PC-9 (cell line): Measurements from ENCODE around the gene DOCK6. TPM values are rescaled to one million over a fixed set of nuclear protein-coding genes. Genes with fewer than 3 reads are reported as not detected.

Source experiments
- BruUV-seq: library from RNA; stranded (reverse); fragments of 400-500 nt; replicated peaks from 2 replicates; lab custom pipeline; 2021; lab: Mats Ljungman, UMichigan
- CTCF ChIA-PET: fragments of 300-600 bp; sonication (Branson Sonifier 250); formaldehyde crosslinking; loops from one replicate; lab custom pipeline; 2022; ENCODE audit warnings: antibody characterized with exemption; lab: Charles Lee
- POLR2A ChIA-PET: fragments of 300-600 bp; sonication (Branson Sonifier 250); formaldehyde crosslinking; loops from one replicate; lab custom pipeline; 2022; ENCODE audit warnings: antibody characterized with exemption; ENCODE audit not compliant: unreplicated experiment; lab: Charles Lee
- DNase-seq, 2 experiments: peaks; one replicate each; pipeline versions ENCODE4 v3.0.0 to v3.0.0-alpha.2; 2015 to 2022; ENCODE audit warnings: mixed read lengths in 1 of 2
- H2AFZ ChIP-seq: fragments of 200-600 bp; sonication (generic); 2 replicates; pipeline ENCODE4 v1.8.1; 2017; ENCODE audit warnings: antibody characterized with exemption
- H3F3A ChIP-seq: fragments of 200-600 bp; sonication (generic); 2 replicates; pipeline ENCODE4 v1.8.1; 2017; ENCODE audit warnings: antibody characterized with exemption, mild to moderate bottlenecking, low read depth; ENCODE audit not compliant: insufficient read depth
- H3K27ac ChIP-seq: fragments of 200-600 bp; sonication (generic); 2 replicates; pipeline ENCODE4 v1.6.1; 2016; ENCODE audit warnings: mixed run types
- H3K27me3 ChIP-seq: fragments of 200-600 bp; sonication (generic); 2 replicates; pipeline ENCODE4 v1.6.1; 2016; ENCODE audit warnings: low read depth, mixed run types; ENCODE audit not compliant: insufficient read depth
- H3K36me3 ChIP-seq: fragments of 200-600 bp; sonication (generic); 2 replicates; pipeline ENCODE4 v1.6.1; 2016; ENCODE audit warnings: low read depth, mixed run types
- H3K4me1 ChIP-seq: fragments of 200-600 bp; sonication (generic); replicated peaks from 2 replicates; pipeline ENCODE4 v1.6.1; 2016; ENCODE audit warnings: mixed run types; ENCODE audit not compliant: insufficient read depth
- H3K4me2 ChIP-seq: fragments of 200-600 bp; sonication (generic); 2 replicates; pipeline ENCODE4 v1.6.1; 2017; ENCODE audit warnings: mixed run types
- H3K4me3 ChIP-seq: fragments of 200-600 bp; sonication (generic); 2 replicates; pipeline ENCODE4 v1.6.1; 2016; ENCODE audit warnings: mixed run types
- H3K79me2 ChIP-seq: fragments of 200-600 bp; sonication (generic); 2 replicates; pipeline ENCODE4 v1.6.1; 2017; ENCODE audit warnings: low read depth, mixed run types
- H3K9me2 ChIP-seq: fragments of 200-600 bp; sonication (generic); 2 replicates; pipeline ENCODE4 v1.8.1; 2017; ENCODE audit warnings: mild to moderate bottlenecking; ENCODE audit not compliant: insufficient read depth
- H3K9me3 ChIP-seq: fragments of 200-600 bp; sonication (generic); 2 replicates; pipeline ENCODE4 v1.8.1; 2016; ENCODE audit warnings: low read depth; ENCODE audit not compliant: insufficient read depth
- H4K20me1 ChIP-seq: fragments of 200-600 bp; sonication (generic); 2 replicates; pipeline ENCODE4 v1.8.1; 2017; ENCODE audit not compliant: insufficient read depth
- EZH2 ChIP-seq: fragments of 200-600 bp; sonication (generic); IDR thresholded peaks from 2 replicates; pipeline ENCODE4 v1.8.0; 2017; ENCODE audit warnings: antibody characterized with exemption, low read depth
- intact Hi-C: fragments of 100-400 bp; cut with micrococcal nuclease; formaldehyde crosslinking; loops from one replicate; pipeline ENCODE4 v1.10.0; 2022; ENCODE audit not compliant: unreplicated experiment
- total RNA-seq: library from RNA; stranded (reverse); gene quantifications from 2 replicates; pipeline ENCODE4 v1.2.3, GENCODE V29; 2021
- TF ChIP-seq, protein P1 (sequence below): fragments of 200-600 bp; sonication (generic); conservative IDR thresholded peaks from 2 replicates; pipeline ENCODE4 v1.6.1; 2017; ENCODE audit warnings: mixed run types, antibody characterized with exemption, mild to moderate bottlenecking, moderate library complexity

DOCK6 gene
- total RNA-seq, 1 experiment from 2014 or later: 32.5 TPM

DNA sequence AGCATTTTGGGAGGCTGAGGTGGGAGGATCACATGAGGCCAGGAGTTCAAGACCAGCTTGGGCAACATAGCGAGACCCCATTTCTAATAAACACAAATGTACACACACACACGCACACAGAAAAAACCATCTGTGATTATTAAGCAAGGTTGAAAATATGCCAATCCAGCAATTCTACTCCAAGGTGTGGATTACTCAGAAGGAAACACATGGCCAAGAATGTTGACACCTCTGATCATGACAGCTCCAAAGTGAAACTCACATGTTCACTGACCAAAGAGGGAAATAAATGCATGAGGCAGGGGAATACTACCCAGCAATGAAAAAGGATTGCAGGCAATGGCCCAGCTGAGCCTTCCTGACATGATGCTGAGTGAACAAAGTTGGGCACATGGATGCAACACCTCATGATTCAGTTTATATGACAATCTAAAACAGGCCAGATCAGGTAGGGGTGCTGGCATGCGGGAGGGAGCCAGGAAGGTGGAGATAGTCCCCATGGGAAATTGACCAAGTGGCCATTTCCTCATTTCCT, 4.4 kb downstream of the DOCK6 start:
- H2AFZ ChIP-seq: no peak overlapping the region
- H3K27me3 ChIP-seq: no peaks in the 10 kb centered on the region
- no peaks in the 10 kb centered on the region for H3K9me2 ChIP-seq
- H3K4me1 ChIP-seq: no peaks in the 10 kb centered on the region; the same call in 1 of the 2 replicates
- CTCF ChIA-PET: no interaction called here
- peaks cover 4% of the 10 kb centered on the region for H4K20me1 ChIP-seq
- H3F3A ChIP-seq: peaks cover 17% of the 10 kb centered on the region; the same call in 1 of the 2 replicates
- no peak overlapping the region for H3K4me3 ChIP-seq
- no peak for TF ChIP-seq EZH2
- TF ChIP-seq, protein P1, sequence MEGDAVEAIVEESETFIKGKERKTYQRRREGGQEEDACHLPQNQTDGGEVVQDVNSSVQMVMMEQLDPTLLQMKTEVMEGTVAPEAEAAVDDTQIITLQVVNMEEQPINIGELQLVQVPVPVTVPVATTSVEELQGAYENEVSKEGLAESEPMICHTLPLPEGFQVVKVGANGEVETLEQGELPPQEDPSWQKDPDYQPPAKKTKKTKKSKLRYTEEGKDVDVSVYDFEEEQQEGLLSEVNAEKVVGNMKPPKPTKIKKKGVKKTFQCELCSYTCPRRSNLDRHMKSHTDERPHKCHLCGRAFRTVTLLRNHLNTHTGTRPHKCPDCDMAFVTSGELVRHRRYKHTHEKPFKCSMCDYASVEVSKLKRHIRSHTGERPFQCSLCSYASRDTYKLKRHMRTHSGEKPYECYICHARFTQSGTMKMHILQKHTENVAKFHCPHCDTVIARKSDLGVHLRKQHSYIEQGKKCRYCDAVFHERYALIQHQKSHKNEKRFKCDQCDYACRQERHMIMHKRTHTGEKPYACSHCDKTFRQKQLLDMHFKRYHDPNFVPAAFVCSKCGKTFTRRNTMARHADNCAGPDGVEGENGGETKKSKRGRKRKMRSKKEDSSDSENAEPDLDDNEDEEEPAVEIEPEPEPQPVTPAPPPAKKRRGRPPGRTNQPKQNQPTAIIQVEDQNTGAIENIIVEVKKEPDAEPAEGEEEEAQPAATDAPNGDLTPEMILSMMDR: no peak
- intact Hi-C loops: no loop called here
- no TSS peak for BruUV-seq
- no peak overlapping the region for H3K27ac ChIP-seq
- H3K9me3 ChIP-seq: no peaks in the 10 kb centered on the region
- no peaks in the 10 kb centered on the region for H3K36me3 ChIP-seq
- POLR2A ChIA-PET: no interaction called here
- no peak overlapping the region for H3K4me2 ChIP-seq
- DNase-seq: no peak
- H3K79me2 ChIP-seq: no peaks in the 10 kb centered on the region

DNA sequence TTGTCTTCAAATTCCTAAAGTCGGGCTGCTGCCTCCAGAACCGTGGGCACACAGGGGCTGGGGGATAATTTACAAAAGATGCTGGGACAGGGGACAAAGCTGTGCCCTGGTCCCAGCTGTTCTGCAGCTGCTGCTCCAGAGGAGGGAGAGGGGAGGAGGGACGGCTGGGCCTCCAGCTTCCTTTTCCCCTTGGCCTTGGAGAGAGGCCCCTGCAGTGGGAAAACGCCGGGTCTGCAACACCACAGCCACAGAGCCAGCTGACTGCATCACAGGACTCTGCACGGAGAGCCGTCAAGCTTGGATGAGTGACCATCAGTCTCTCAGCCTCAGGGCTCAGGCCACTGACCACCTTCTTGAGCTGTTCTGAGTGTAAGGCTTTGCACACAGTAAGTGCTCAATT, 6.1 kb downstream of the DOCK6 start:
- H4K20me1 ChIP-seq: peaks cover 4% of the 10 kb centered on the region
- H3K9me3 ChIP-seq: no peaks in the 10 kb centered on the region
- intact Hi-C loops: no loop called here
- H3K27ac ChIP-seq: no peak overlapping the region
- no peak for DNase-seq
- BruUV-seq: no TSS peak
- ChIA-PET CTCF (interaction anchor here (0.5 kb wide), 1 partner anchor 172 kb away, joined by 8 read pairs; no protein-coding TSS in a partner anchor), POLR2A (interaction anchor here (0.6 kb wide), 1 partner anchor 404 kb away, joined by 3 read pairs; no protein-coding TSS in a partner anchor)
- H3K36me3 ChIP-seq: no peaks in the 10 kb centered on the region
- H3K4me3 ChIP-seq: no peak overlapping the region
- no peaks in the 10 kb centered on the region for H3K4me1 ChIP-seq
- H3K4me2 ChIP-seq: no peak overlapping the region
- H3K9me2 ChIP-seq: no peaks in the 10 kb centered on the region
- H2AFZ ChIP-seq: no peak overlapping the region
- no peaks in the 10 kb centered on the region for H3K27me3 ChIP-seq
- TF ChIP-seq, protein P1: no peak
- no peak for TF ChIP-seq EZH2
- peaks cover 17% of the 10 kb centered on the region; the same call in 1 of the 2 replicates for H3F3A ChIP-seq
- no peaks in the 10 kb centered on the region for H3K79me2 ChIP-seq

DNA sequence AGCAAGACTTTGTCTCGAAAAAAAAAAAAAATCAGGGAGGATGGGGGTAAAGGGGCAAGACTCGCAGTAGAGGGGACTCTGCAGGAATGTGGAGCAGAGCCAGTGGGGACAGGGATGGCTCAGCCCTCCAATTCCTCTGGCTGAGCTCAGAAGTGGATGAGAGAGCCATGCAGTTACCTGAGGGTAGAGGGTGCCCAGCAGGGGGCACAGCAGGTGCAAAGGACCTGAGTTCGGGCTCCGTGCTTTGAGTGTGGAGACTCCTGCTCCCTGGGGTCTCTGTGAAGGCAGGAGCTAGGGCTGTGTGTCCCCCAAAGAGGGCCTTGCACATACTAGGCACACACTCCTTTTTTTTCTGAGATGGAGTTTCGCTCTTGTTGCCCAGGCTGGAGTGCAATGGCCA, 7.7 kb downstream of the DOCK6 start:
- POLR2A ChIA-PET: no interaction called here
- BruUV-seq: no TSS peak
- no peaks in the 10 kb centered on the region for H3K36me3 ChIP-seq
- H3K9me3 ChIP-seq: no peaks in the 10 kb centered on the region
- H3K4me3 ChIP-seq: no peak overlapping the region
- peaks cover 4% of the 10 kb centered on the region for H4K20me1 ChIP-seq
- CTCF ChIA-PET: interaction anchor here (0.5 kb wide), 1 partner anchor 229 kb away, joined by 6 read pairs; no protein-coding TSS in a partner anchor
- TF ChIP-seq, protein P1: 0 out of 2 replicates have a peak, but pooled peaks have one; percentile 33
- no peak for TF ChIP-seq EZH2
- intact Hi-C loops: no loop called here
- no peak overlapping the region for H3K27ac ChIP-seq
- no peaks in the 10 kb centered on the region for H3K27me3 ChIP-seq
- H2AFZ ChIP-seq: no peak overlapping the region
- H3K4me2 ChIP-seq: no peak overlapping the region
- H3K9me2 ChIP-seq: no peaks in the 10 kb centered on the region
- DNase-seq: no peak
- H3K4me1 ChIP-seq: no peaks in the 10 kb centered on the region
- no peaks in the 10 kb centered on the region for H3K79me2 ChIP-seq
- H3F3A ChIP-seq: peaks cover 17% of the 10 kb centered on the region; the same call in 1 of the 2 replicates
